Upper lobe of left lung (tissue), 6 donors: Measurements from ENCODE around the gene PTGIR. TPM values are rescaled to one million over a fixed set of nuclear protein-coding genes. Genes with fewer than 3 reads are reported as not detected.

Experiments
- ATAC-seq, 2 donors: fragments of 200-7000 bp; cut with Tn5 transposase; one replicate each; pipeline ENCODE4 v1.9.1; 2022; ENCODE audit warnings: mild to moderate bottlenecking in 2 of 2, moderate library complexity in 2 of 2; ENCODE audit not compliant: low FRiP score in 2 of 2
- DNase-seq, 2 donors: peaks; one replicate each; pipeline ENCODE4 v3.0.0-alpha.2; 2019 to 2020
- H3K27ac ChIP-seq, 4 donors: fragments of 200-600 bp; sonication (generic); one replicate each; pipeline ENCODE4 v1.5.1; 2016 to 2019
- H3K27me3 ChIP-seq, 4 donors: fragments of 200-600 bp; sonication (generic); one replicate each; pipeline ENCODE4 v1.5.1; 2017 to 2019
- H3K36me3 ChIP-seq, 4 donors: fragments of 200-600 bp; sonication (generic); one replicate each; pipeline ENCODE4 v1.5.1; 2016 to 2019
- H3K4me1 ChIP-seq, 4 donors: fragments of 200-600 bp; sonication (generic); one replicate each; pipeline ENCODE4 v1.5.1; 2018 to 2019
- H3K4me3 ChIP-seq, 4 donors: fragments of 200-600 bp; sonication (generic); one replicate each; pipeline ENCODE4 v1.5.1; 2017 to 2019; ENCODE audit warnings: mild to moderate bottlenecking in 2 of 4, moderate library complexity in 1 of 4
- H3K9me3 ChIP-seq, 4 donors: fragments of 200-600 bp; sonication (generic); one replicate each; pipeline ENCODE4 v1.5.1; 2018 to 2019
- EP300 ChIP-seq, 4 donors: sonication (generic); formaldehyde crosslinking; IDR thresholded peaks; one replicate each; pipeline ENCODE4 v1.5.1; 2017; ENCODE audit warnings: antibody characterized with exemption in 4 of 4, control low read depth in 2 of 4
- POLR2A ChIP-seq, 4 donors: fragments of 450-650 bp; IDR thresholded peaks; one replicate each; pipeline ENCODE4 v1.5.1; 2016 to 2017; ENCODE audit warnings: antibody characterized with exemption in 4 of 4, mild to moderate bottlenecking in 2 of 4
- POLR2AphosphoS5 ChIP-seq, 2 donors: sonication (generic); formaldehyde crosslinking; IDR thresholded peaks; one replicate each; pipeline ENCODE4 v1.5.1; 2017; ENCODE audit warnings: antibody characterized with exemption in 2 of 2
- WGBS, 2 donors: methylation state at CpG; one replicate each; pipeline ENCODE4 v1.1.5; 2017 to 2018; 5-methylcytosine and 5-hydroxymethylcytosine counted together
- total RNA-seq, 6 donors: library from RNA; depleted of rRNA in 4 of 6; stranded (reverse); fragments of >200 nt in 4 of 6; gene quantifications; one replicate each; pipeline versions ENCODE4 v1.1.0 to v1.2.1, GENCODE V29; 2016 to 2021
- TF ChIP-seq, protein P1 (sequence below), 6 experiments: fragments of 450-650 bp in 4 of 6; fragments of 200-600 bp in 2 of 6; sonication (generic) in 2 of 6; IDR thresholded peaks; one replicate each; pipeline ENCODE4 v1.5.1; 2016 to 2019; ENCODE audit warnings: antibody characterized with exemption in 6 of 6
- donor health status: DM: no; HTN: no; CAD: no; lungs with moderate emphysema.
- donor health status: DM: no; HTN: yes; CAD: no; lungs with severe emphysema.

PTGIR gene
- total RNA-seq, 6 donors from 2014 or later = 6.4 to 26.0 (median 11.1) TPM

GRCh38 chr19:46659151-46660007 is 34.5 kb upstream of the PTGIR start:
- Histone ChIP-seq H3K36me3 (no peaks in the 10 kb centered on the region), H3K9me3 (no peaks in the 10 kb centered on the region), H3K27ac (peak overlapping the region; percentile 53 to 83 (median 76)), H3K27me3 (peaks cover 0 to 20% (median 11%) of the 10 kb centered on the region in 4 donors), H3K4me3 (peak overlapping the region in 3 of 4 donors; percentile 46 to 61 (median 56)), H3K4me1 (peaks cover 20 to 29% (median 27%) of the 10 kb centered on the region in 4 donors)
- TF ChIP-seq POLR2A (IDR thresholded peaks at IDR 0.05) = no peak
- no peak for TF ChIP-seq EP300 (IDR thresholded peaks at IDR 0.05)
- TF ChIP-seq POLR2AphosphoS5 (IDR thresholded peaks at IDR 0.05) = no peak
- TF ChIP-seq, protein P1, sequence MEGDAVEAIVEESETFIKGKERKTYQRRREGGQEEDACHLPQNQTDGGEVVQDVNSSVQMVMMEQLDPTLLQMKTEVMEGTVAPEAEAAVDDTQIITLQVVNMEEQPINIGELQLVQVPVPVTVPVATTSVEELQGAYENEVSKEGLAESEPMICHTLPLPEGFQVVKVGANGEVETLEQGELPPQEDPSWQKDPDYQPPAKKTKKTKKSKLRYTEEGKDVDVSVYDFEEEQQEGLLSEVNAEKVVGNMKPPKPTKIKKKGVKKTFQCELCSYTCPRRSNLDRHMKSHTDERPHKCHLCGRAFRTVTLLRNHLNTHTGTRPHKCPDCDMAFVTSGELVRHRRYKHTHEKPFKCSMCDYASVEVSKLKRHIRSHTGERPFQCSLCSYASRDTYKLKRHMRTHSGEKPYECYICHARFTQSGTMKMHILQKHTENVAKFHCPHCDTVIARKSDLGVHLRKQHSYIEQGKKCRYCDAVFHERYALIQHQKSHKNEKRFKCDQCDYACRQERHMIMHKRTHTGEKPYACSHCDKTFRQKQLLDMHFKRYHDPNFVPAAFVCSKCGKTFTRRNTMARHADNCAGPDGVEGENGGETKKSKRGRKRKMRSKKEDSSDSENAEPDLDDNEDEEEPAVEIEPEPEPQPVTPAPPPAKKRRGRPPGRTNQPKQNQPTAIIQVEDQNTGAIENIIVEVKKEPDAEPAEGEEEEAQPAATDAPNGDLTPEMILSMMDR (IDR thresholded peaks at IDR 0.05) = no peak
- DNase-seq = peak in 1 of 2 donors; percentile 75
- no peak for ATAC-seq
- WGBS, 2 donors = 4 to 7% methylated on average over 25 to 27 of the region's 28 CpGs

DNA sequence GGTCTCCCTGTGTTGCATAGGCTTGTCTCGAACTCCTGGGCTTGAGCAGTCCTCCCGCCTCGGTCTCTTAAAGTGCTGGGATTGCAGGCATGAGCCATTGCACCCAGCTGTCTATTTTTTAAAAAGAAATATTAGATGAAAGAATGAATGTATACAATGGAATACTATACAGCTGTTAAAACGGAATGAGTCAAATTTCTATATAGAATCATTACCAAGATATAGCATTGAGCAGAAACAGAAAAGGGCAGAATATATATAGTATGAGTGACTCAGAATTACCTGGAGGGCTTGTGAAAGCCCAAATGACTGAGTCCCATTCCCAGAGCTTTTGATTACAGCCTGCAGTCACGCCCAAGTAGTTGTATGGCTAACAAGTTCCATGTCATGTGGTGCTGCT is 31.7 kb upstream of the PTGIR start:
- peaks cover 0 to 20% (median 11%) of the 10 kb centered on the region in 4 donors for H3K27me3 ChIP-seq
- no peaks in the 10 kb centered on the region for H3K9me3 ChIP-seq
- ATAC-seq = no peak
- H3K27ac ChIP-seq = no peak overlapping the region
- TF ChIP-seq, protein P1 (IDR thresholded peaks at IDR 0.05) = no peak
- TF ChIP-seq POLR2AphosphoS5 (IDR thresholded peaks at IDR 0.05) = no peak
- TF ChIP-seq EP300 (IDR thresholded peaks at IDR 0.05) = no peak
- TF ChIP-seq POLR2A (IDR thresholded peaks at IDR 0.05) = no peak
- no peak overlapping the region for H3K4me3 ChIP-seq
- no peaks in the 10 kb centered on the region for H3K36me3 ChIP-seq
- no peak for DNase-seq
- 89 to 96% methylated on average over 5 of the region's 5 CpGs for WGBS, 2 donors
- peaks cover 16 to 25% (median 21%) of the 10 kb centered on the region in 4 donors for H3K4me1 ChIP-seq

DNA sequence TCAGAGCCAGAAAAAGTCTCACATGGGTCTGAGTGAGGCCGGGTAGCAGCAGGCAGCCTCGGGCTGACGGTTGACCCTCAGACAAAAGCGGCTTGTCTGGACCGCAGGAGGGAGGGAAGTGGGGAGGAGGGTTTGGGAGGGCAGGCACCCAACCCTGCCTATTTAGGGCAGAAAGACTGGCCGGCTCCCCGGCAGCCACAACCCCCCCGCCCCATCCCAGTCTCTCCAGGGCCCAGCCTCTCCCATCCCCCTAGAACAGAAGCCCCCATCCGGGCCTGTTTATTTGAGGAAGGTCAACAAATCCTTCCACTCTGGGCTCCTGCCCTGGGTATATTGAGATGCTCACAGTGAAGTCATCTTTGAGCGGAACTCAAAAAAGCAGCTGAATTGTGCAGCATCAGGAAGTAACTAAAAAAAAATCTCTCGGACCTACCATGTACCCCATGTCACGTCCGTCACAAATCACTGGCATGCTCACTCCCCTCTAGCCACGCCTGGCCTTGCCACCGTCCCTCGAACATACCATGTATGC is 29.8 kb upstream of the PTGIR start:
- Histone ChIP-seq H3K4me3 (no peak overlapping the region), H3K4me1 (peaks cover 4 to 10% (median 8%) of the 10 kb centered on the region in 4 donors), H3K36me3 (no peaks in the 10 kb centered on the region), H3K27me3 (peaks cover 0 to 11% (median 5%) of the 10 kb centered on the region in 4 donors), H3K9me3 (no peaks in the 10 kb centered on the region), H3K27ac (peak overlapping the region in 2 of 4 donors; percentile 21 to 35)
- DNase-seq = no peak
- TF ChIP-seq POLR2AphosphoS5 (IDR thresholded peaks at IDR 0.05) = no peak
- ATAC-seq = no peak
- WGBS, 2 donors = 47 to 53% methylated on average over 12 to 16 of the region's 16 CpGs

- no peak overlapping the region for H3K4me3 ChIP-seq
- peaks cover 0 to 5% (median 0%) of the 10 kb centered on the region in 4 donors for H3K9me3 ChIP-seq
- WGBS, 2 donors = 87 to 88% methylated on average over 7 of the region's 7 CpGs
- peaks cover 0 to 7% (median 0%) of the 10 kb centered on the region in 4 donors for H3K4me1 ChIP-seq
- no peaks in the 10 kb centered on the region for H3K36me3 ChIP-seq
- no peak for ATAC-seq
- TF ChIP-seq POLR2A (IDR thresholded peaks at IDR 0.05) (no peak), EP300 (IDR thresholded peaks at IDR 0.05) (no peak), POLR2AphosphoS5 (IDR thresholded peaks at IDR 0.05) (no peak)
- TF ChIP-seq, protein P1 (IDR thresholded peaks at IDR 0.05) = no peak
- peaks cover 0 to 18% (median 7%) of the 10 kb centered on the region in 4 donors for H3K27me3 ChIP-seq
- no peak for DNase-seq
- no peak overlapping the region for H3K27ac ChIP-seq
Observed at GRCh38 chr19:46650445-46650844, 25.6 kb upstream of the PTGIR start.
